Subcutaneous adipose tissue (tissue), 4 donors: ENCODE results near the gene WFDC9. TPM values are rescaled to one million over a fixed set of nuclear protein-coding genes. Genes with fewer than 3 reads are reported as not detected.

ENCODE experiments used
- CTCF ChIP-seq: fragments of 450-650 bp; IDR thresholded peaks from one replicate; pipeline ENCODE4 v1.5.1; 2016; ENCODE audit warnings: low read depth, mild to moderate bottlenecking, control low read depth, antibody characterized with exemption, moderate library complexity
- total RNA-seq, 4 donors: library from RNA; depleted of rRNA; stranded (reverse); fragments of >200 nt; gene quantifications; one replicate each; pipeline ENCODE4 v1.1.0, GENCODE V29; 2016

Gene WFDC9
- total RNA-seq, 4 donors from 2014 or later = not detected

GRCh38 chr20:45588800-45589199 lies 42.3 kb downstream of the WFDC9 start:
- TF ChIP-seq CTCF = no peak

GRCh38 chr20:45583502-45583901 lies 47.6 kb downstream of the WFDC9 start:
- TF ChIP-seq CTCF = no peak

GRCh38 chr20:45581702-45582101 lies 49.4 kb downstream of the WFDC9 start:
- TF ChIP-seq CTCF = no peak

GRCh38 chr20:45579184-45579583 lies 51.9 kb downstream of the WFDC9 start, which contains the start of gene WFDC8:
Gene WFDC8 (minus strand): TSS chr20:45579284. CDS start chr20:45579247, 37 bp downstream.
- no peak for TF ChIP-seq CTCF

GRCh38 chr20:45578231-45578630 lies 52.9 kb downstream of the WFDC9 start:
- TF ChIP-seq CTCF = no peak

- no peak for TF ChIP-seq CTCF
These were observed 54.1 kb downstream of the WFDC9 start for GRCh38 chr20:45576995-45577394.

- TF ChIP-seq CTCF = no peak
These were observed 55.2 kb downstream of the WFDC9 start for GRCh38 chr20:45575931-45576330.

GRCh38 chr20:45564760-45565276 lies 66.3 kb downstream of the WFDC9 start:
- no peak for TF ChIP-seq CTCF
